Right kidney (tissue), 1 donor: ENCODE measurements around the gene RGMA.
"Not testable (repeated sequence)": the region's sequence is repeated elsewhere in the genome, so short reads cannot be mapped to it uniquely, and the experiment has no call there.

Experiments used
- DNase-seq: peaks from one replicate; pipeline ENCODE4 v3.0.0-alpha.2; 2016

The RGMA gene

GRCh38 chr15:93066834-93067648 is 22.0 kb downstream of the RGMA start:
- no peak for DNase-seq

- DNase-seq: no peak
Measured at GRCh38 chr15:93066224-93066681, 22.8 kb downstream of the RGMA start.

- no peak for DNase-seq
Measured at GRCh38 chr15:93065641-93066045, 23.4 kb downstream of the RGMA start.

DNA sequence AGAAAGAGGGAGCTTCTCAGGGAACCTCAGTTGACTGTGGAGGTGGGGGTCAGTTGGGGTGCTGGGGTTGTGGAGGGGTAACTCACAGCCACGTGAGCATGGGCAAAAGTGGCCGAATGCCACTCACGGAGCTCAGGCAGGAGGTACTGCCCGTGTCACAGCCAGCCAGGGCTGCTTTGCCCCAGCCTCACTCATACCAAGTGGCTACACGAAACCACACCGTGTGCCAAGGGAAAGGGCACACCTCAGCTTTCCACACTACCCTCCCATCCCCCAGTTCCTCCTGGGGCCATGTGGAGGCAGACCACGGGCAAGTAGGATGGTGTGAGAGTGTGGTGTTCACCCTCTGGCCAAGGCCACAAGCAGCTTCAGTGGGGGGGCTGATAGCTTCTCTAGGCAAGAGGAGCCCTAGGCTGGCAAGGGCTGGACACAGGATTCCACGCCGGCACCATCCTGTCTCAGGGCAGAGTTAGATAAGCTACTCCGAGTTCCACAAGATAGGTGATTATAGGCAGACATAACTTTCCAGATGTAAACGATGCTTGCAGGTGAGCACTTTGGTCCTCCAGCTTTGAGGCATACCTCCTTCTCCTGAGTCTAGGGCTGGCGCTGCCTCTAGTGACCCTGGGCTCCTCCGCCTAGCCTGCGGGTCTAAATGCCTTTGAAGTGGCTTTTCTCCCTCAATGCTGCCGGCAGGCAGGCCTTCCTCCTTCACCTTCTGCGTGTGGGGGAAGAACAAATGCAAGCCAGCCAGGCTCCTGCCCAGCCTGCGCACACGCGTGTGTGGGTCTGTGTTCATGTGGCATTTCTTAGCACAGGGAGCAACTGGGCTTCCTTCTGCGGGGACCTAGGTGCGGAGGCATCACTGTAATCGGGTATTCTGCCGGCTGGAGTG is 25.0 kb downstream of the RGMA start:
- DNase-seq: no peak

DNA sequence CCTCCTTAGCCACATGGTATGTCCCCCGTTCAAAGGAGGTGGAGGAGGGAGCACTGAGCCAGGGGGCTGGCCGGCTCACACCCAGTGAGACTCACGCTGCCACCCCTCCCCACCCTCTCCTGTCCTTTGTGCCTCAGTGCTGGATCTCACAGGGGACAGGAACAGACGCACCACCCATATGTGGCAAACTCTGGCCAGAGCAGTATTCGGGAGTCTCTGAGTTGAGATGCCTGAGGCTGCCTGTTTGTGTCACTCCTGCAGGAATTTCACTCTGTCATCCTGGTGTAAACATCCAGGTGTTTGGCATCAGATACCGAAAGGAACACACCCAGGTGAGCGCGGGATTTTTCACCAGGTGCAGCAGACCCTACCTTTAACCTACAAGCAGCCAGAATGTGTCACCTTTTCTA is 25.7 kb downstream of the RGMA start:
- no peak for DNase-seq

- DNase-seq: not testable (repeated sequence)
Measured at GRCh38 chr15:93062628-93063261, 26.3 kb downstream of the RGMA start.

DNA sequence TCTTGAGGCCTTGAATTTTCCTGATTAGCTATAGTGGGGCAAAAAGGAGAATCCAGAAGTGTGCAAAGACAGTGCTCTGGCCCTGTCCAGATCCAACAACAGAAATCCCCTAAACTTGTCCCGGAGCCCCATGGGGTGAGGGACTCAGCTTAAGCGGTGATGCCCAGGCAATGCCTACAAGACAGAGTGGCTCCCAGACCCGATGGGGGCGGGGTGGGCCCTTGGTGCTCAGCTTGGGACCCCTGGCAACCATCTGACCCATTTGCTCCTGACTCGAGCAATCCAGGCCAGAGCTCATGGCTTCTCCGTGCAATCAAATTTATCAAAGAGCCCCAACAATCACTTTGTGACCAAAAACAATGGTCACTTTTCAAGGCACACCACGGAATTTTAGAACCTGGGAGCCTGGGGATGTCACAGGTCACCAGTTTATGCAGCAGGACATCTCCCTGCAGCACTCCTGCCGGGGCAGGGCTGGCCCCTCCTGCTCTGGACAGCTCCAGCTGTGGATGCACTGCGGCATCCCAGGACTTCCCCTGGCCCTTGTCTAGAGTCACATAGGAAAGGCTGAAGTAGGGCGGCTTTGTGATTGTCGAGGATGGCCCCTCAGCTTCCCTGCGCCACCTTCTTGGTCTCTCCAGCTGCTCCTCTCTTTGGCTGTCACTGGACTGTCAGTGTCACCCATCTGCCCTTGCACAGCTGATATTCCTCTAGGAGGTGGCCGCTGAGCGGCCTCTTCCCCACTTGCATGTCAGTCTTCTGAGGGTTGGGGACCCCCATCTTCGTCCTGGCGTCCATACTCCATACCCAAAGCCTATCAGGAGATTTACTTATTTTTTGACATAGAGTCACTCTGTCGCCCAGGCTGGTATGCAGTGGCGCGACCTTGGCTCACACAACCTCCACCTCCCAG is 28.4 kb downstream of the RGMA start:
- no peak for DNase-seq

DNA sequence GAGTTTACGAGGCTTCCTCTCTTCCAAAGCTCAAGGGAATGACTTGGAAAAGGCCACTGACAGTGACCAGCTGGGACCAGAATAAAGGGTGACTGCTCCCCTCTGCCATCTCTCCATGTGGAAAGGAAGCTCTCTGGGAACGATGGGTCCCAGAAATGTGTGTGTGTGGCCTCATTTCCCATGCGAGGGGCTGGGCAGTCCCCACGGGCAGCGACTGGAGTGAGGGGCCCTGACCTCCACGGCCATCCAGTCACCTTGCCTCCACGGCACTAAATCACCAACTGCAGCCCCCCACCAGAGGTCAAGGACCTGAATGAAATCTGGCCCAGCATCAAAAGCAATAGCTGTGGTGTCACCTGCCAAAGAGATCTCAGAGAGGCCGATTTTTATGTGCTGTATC is 29.6 kb downstream of the RGMA start:
- DNase-seq: no peak

DNA sequence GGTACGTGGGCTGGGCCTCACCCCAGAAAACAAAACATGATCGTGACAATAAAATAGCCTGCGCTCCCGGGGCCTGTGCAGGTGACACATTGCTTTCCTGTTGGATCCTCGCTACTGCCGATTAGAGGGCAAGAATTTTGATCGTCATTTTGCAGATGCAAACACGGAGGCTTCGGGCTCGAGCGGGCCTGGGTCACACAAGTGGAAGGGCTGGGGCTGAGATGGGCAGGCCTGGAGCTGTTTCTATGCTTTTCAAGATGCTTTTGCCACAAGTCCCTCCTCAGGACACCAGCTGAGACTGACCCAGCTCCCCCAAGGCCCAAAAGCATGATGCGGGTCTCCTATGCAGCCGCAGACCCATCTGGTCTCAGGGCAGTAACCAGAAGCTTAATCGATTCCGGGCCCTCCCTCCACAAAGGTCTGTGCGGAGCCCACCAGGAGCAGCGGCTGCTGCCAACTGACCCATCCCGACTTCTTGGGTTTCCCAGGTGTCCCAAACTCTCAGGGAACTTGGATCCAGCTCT is 30.0 kb downstream of the RGMA start:
- DNase-seq: no peak

DNA sequence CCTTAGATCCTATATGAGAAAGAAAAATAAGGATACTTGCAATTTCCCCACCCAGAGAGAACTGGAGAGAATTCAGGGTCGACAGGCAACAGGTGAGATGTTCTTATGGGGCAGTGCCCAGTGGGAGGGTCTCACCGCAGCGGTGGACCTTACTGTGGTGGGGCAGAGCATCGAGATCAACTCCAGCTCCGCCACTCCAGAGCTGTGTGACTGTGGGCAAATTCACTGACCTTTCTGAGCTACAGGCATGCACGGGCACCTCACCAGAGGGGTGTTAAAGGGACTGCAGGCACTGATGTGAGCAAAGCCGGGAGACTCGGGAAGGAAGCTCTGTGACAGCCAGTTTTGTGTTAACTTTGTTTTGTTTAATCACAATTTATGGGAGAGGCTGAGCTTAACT is 30.9 kb downstream of the RGMA start:
- DNase-seq: no peak

- DNase-seq: no peak
Measured at GRCh38 chr15:93057618-93058017, 31.4 kb downstream of the RGMA start.

DNA sequence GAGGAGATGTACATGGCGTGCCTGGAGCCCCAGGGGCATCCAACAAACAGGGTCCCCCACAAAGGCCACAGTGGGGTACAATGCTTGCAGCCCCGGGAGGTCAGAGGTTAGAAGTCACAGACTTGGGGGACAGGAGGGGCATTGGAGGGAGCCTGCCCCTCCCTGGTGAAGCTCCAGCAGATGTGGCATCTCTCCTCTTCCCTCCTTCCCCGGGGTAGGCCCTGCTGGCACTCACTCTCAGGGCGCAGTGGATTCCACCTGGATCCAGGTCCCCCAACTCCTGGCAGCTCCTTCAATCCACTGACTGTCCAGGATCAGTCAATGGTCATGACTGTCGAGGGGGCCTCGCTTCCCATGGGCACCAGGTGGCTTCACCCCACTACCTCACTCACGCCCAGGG is 32.2 kb downstream of the RGMA start:
- DNase-seq: no peak

- DNase-seq: no peak
Measured at GRCh38 chr15:93055211-93055610, 33.8 kb downstream of the RGMA start.

GRCh38 chr15:93052090-93052879 is 36.7 kb downstream of the RGMA start:
- DNase-seq: no peak

DNA sequence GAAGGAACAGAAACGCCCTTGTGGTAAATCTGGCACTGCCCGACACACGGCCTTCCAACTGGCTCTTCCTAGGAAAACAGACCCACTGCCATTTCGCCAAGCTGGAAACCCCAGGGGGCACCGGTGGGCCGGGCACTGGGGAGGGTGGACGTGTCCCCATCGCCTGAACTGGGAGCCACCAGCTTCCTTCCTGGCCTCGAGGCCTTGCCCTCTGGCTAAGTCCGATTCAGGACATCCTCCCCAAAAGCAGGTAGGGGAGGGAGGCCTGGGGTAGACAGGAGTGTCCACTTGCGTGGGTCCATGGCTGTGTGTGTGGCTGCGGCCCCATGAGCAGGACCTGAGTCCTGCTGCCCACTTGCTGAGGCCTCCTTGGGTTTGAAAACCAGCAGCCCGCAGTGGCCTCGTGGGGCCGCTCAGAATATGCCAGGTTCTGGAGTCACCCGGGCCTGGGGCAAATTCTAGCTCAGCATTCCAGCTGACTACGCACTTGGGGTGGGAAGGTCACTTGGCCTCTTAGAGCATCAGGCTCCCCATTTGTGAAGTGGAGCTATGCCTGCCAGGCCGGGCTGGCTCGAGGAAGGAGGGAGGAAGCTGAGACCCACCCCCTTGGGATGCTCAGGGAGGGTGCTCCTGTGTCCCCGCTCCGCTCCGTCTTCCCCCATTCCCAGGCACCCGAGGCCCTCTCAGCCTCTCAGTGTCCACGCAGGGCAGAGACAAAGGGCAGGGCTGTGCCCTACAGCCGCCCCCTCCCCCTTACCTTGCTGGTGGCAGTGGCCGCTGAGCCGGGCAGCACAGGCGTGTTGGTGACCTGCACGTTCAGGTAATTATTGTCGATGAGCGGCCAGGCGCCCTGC is 37.5 kb downstream of the RGMA start:
- DNase-seq: no peak

- DNase-seq: no peak
Measured at GRCh38 chr15:93050648-93051047, 38.4 kb downstream of the RGMA start.

- DNase-seq: no peak
Measured at GRCh38 chr15:93049914-93050578, 39.0 kb downstream of the RGMA start.

DNA sequence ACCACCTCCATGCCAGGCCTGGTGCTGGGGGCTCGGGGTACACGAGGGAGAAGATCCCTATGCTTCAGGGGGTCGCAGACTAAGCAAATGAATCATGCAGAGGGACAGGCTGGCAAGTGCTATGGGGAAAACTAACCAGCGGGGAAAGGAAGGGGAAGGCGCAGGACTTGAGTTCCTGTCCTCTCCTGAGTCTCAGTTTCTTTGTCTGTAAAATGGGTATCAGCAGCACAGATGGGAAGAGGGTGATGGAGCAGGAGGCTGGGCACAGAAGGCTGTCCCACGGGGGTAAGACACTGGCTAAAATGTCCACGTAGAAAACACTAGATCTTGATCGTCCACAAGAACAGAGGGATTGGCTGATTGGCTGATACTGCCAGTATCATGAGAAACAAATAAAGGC is 39.8 kb downstream of the RGMA start:
- no peak for DNase-seq

DNA sequence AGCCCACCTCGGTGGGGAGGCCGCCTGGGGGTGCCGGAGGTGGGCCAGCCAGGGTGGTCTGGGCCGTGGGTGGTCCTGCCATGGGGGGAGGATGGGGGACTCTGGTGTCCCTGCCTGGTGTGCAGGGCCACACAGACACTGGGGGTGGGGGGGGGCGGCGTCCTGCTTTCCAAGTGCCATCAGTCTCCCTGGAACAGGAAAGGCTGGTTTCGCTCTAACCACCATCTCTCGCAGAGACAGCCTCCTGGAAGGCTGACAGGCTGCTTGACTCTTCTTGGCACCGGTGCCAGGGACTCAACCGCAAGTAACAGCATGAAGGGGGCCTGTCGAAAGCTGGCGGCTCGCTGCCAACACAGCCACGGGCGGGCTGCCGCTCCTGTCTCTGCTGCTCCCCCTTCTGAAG is 40.3 kb downstream of the RGMA start:
- no peak for DNase-seq
